Fibroblast of lung (primary cell): ENCODE measurements around the gene FAM131B. TPM values are rescaled to one million over a fixed set of nuclear protein-coding genes. Genes with fewer than 3 reads are reported as not detected.
"Not testable (repeated sequence)": the region's sequence is repeated elsewhere in the genome, so short reads cannot be mapped to it uniquely, and the experiment has no call there.

Source experiments
- DNase-seq, 2 donors: peaks; one replicate each; pipeline versions ENCODE4 v3.0.0 to v3.0.0-alpha.2; 2010; ENCODE audit warnings: low read depth in 2 of 2
- H2AFZ ChIP-seq: 2 replicates; pipeline ENCODE4 v1.5.1; 2012; ENCODE audit warnings: low read length, control low read depth, inconsistent platforms
- H3K27ac ChIP-seq: 2 replicates; pipeline ENCODE4 v1.5.1; 2011; ENCODE audit warnings: low read length, control low read depth; ENCODE audit not compliant: insufficient read depth
- H3K27me3 ChIP-seq: 2 replicates; pipeline ENCODE4 v1.5.1; 2011; ENCODE audit warnings: mild to moderate bottlenecking, low read length; ENCODE audit not compliant: control insufficient read depth, insufficient read depth
- H3K36me3 ChIP-seq: 2 replicates; pipeline ENCODE4 v1.5.1; 2011; ENCODE audit warnings: low read length; ENCODE audit not compliant: control insufficient read depth, insufficient read depth
- H3K4me1 ChIP-seq: 2 replicates; pipeline ENCODE4 v1.5.1; 2011; ENCODE audit warnings: low read length; ENCODE audit not compliant: control insufficient read depth, insufficient read depth; ENCODE audit errors: extremely low read depth
- H3K4me2 ChIP-seq: 2 replicates; pipeline ENCODE4 v1.5.1; 2011; ENCODE audit warnings: low read length, control low read depth; ENCODE audit not compliant: insufficient read depth; ENCODE audit errors: extremely low read depth
- H3K4me3 ChIP-seq, 4 experiments: fragments of 200-600 bp in 1 of 4; sonication (generic) in 1 of 4; replicated peaks in 1 of 4; 2 replicates each; pipeline ENCODE4 v1.5.1; 2011 to 2016; ENCODE audit warnings: low read length in 4 of 4, low read depth in 3 of 4, mild to moderate bottlenecking in 3 of 4, control low read depth in 2 of 4, inconsistent platforms in 1 of 4, mixed read lengths in 1 of 4; ENCODE audit not compliant: insufficient read depth in 1 of 4; ENCODE audit errors: control extremely low read depth in 1 of 4
- H3K79me2 ChIP-seq: 2 replicates; pipeline ENCODE4 v1.5.1; 2012; ENCODE audit warnings: mild to moderate bottlenecking, low read length, inconsistent platforms; ENCODE audit not compliant: control insufficient read depth, insufficient read depth
- H3K9ac ChIP-seq: 2 replicates; pipeline ENCODE4 v1.5.1; 2011; ENCODE audit warnings: mild to moderate bottlenecking, low read length, control low read depth; ENCODE audit not compliant: insufficient read depth
- H3K9me3 ChIP-seq: 2 replicates; pipeline ENCODE4 v1.5.1; 2012; ENCODE audit warnings: low read depth, low read length; ENCODE audit not compliant: control insufficient read depth, insufficient read depth
- H4K20me1 ChIP-seq: 2 replicates; pipeline ENCODE4 v1.5.1; 2011; ENCODE audit warnings: low read length; ENCODE audit not compliant: control insufficient read depth, insufficient read depth; ENCODE audit errors: extremely low read depth
- CTCF ChIP-seq, 2 donors: IDR thresholded peaks in 1 of 2; conservative IDR thresholded peaks in 1 of 2; 1 replicate in 1 of 2; 2 replicates in 1 of 2; pipeline ENCODE4 v1.5.1; 2011 to 2012; ENCODE audit warnings: low read length in 2 of 2, control low read depth in 1 of 2, inconsistent platforms in 1 of 2, low read depth in 1 of 2, mild to moderate bottlenecking in 1 of 2
- EZH2 ChIP-seq: IDR thresholded peaks from 2 replicates; pipeline ENCODE4 v1.5.1; 2012; ENCODE audit warnings: low read length, control low read depth, mild to moderate bottlenecking; ENCODE audit errors: missing control alignments
- polyA plus RNA-seq, 2 donors: library from polyadenylated mRNA; depleted of rRNA in 1 of 2; stranded (reverse) in 1 of 2; unstranded in 1 of 2; fragments of >200 nt; gene quantifications; 2 replicates each; pipeline ENCODE4 v1.2.1, GENCODE V29; 2011 to 2012; ENCODE audit warnings: missing spikeins in 1 of 2
- total RNA-seq: library from RNA; depleted of rRNA; stranded (reverse); fragments of >200 nt; gene quantifications from 2 replicates; pipeline ENCODE4 v1.2.1, GENCODE V29; 2014

The FAM131B gene
- total and polyA plus RNA-seq, 2 donors (not counting 1 experiment from before 2014, with no cell fraction given), result 2.0 to 3.8 TPM

- TF ChIP-seq EZH2, result no peak
- no peak for TF ChIP-seq CTCF (conservative IDR thresholded peaks at IDR 0.05 in 1 of 2, IDR thresholded peaks at IDR 0.05 in 1 of 2; ENCODE audit: low read depth in 1 of 2, low read length in 2 of 2)
- Histone ChIP-seq H3K36me3 (peaks cover 30% of the 10 kb centered on the region), H3K27ac (no peak overlapping the region), H2AFZ (no peak overlapping the region), H4K20me1 (peaks cover 3% of the 10 kb centered on the region), H3K9me3 (no peaks in the 10 kb centered on the region), H3K79me2 (peaks cover 8% of the 10 kb centered on the region), H3K27me3 (no peaks in the 10 kb centered on the region), H3K4me3 (no peak overlapping the region), H3K9ac (no peak overlapping the region), H3K4me2 (no peak overlapping the region), H3K4me1 (peaks cover 34% of the 10 kb centered on the region)
- DNase-seq, result no peak
Measured at GRCh38 chr7:143394068-143394467, 31.6 kb upstream of the FAM131B start.

- Histone ChIP-seq H3K4me2 (no peak overlapping the region), H3K9ac (no peak overlapping the region), H3K79me2 (peaks cover 14% of the 10 kb centered on the region), H3K9me3 (no peaks in the 10 kb centered on the region), H3K4me1 (peaks cover 38% of the 10 kb centered on the region), H3K27me3 (no peaks in the 10 kb centered on the region), H3K36me3 (peaks cover 36% of the 10 kb centered on the region), H3K4me3 (no peak overlapping the region), H3K27ac (no peak overlapping the region), H4K20me1 (peaks cover 3% of the 10 kb centered on the region), H2AFZ (no peak overlapping the region)
- TF ChIP-seq CTCF (conservative IDR thresholded peaks at IDR 0.05 in 1 of 2, IDR thresholded peaks at IDR 0.05 in 1 of 2; ENCODE audit: low read depth in 1 of 2, low read length in 2 of 2) (no peak), EZH2 (no peak)
- peak; percentile 36 to 67 for DNase-seq
Measured at GRCh38 chr7:143393267-143394041, 30.9 kb upstream of the FAM131B start.

- no peak overlapping the region for H3K9ac ChIP-seq
- no peak overlapping the region for H3K4me2 ChIP-seq
- H2AFZ ChIP-seq, result no peak overlapping the region
- H3K9me3 ChIP-seq, result no peaks in the 10 kb centered on the region
- H3K36me3 ChIP-seq, result peaks cover 39% of the 10 kb centered on the region
- H3K79me2 ChIP-seq, result peaks cover 19% of the 10 kb centered on the region
- H3K27me3 ChIP-seq, result no peaks in the 10 kb centered on the region
- H3K27ac ChIP-seq, result no peak overlapping the region
- TF ChIP-seq EZH2 (no peak), CTCF (conservative IDR thresholded peaks at IDR 0.05 in 1 of 2, IDR thresholded peaks at IDR 0.05 in 1 of 2; ENCODE audit: low read depth in 1 of 2, low read length in 2 of 2) (no peak)
- H4K20me1 ChIP-seq, result peaks cover 3% of the 10 kb centered on the region
- H3K4me1 ChIP-seq, result peaks cover 38% of the 10 kb centered on the region
- peak in 1 of 2 donors; percentile 44 for DNase-seq
- H3K4me3 ChIP-seq, result no peak overlapping the region
Measured at GRCh38 chr7:143392875-143393266, 30.4 kb upstream of the FAM131B start.

- not testable (repeated sequence) for H3K4me2 ChIP-seq, H3K9ac ChIP-seq, H3K4me3 ChIP-seq, DNase-seq, H3K27me3 ChIP-seq, H4K20me1 ChIP-seq, H3K9me3 ChIP-seq, H2AFZ ChIP-seq
- Histone ChIP-seq H3K27ac (peak overlapping the region; percentile 92), H3K36me3 (peaks cover 43% of the 10 kb centered on the region), H3K79me2 (peaks cover 24% of the 10 kb centered on the region), H3K4me1 (peaks cover 41% of the 10 kb centered on the region)
Measured at GRCh38 chr7:143392427-143392826, 29.9 kb upstream of the FAM131B start.
